Fibroblast of the conjunctiva (primary cell): ENCODE data around the gene NES.

Source experiments
- DNase-seq: peaks from one replicate; pipeline ENCODE4 v3.0.0-alpha.2; 2010; ENCODE audit warnings: low read depth

Gene NES

GRCh38 chr1:156676820-156677615 is at the start of gene NES:
TSS of gene NES (minus strand) at chr1:156677407. CDS start at chr1:156677264, 143 bp downstream.
- no peak for DNase-seq

GRCh38 chr1:156726549-156727226 is 49.5 kb upstream of the NES start:
- DNase-seq: no peak

GRCh38 chr1:156725683-156726280 is 48.6 kb upstream of the NES start:
- peak; percentile 89 for DNase-seq

GRCh38 chr1:156721535-156721934 is 44.3 kb upstream of the NES start:
- DNase-seq: no peak

- DNase-seq: no peak
Measured at GRCh38 chr1:156721131-156721530, 43.9 kb upstream of the NES start.

GRCh38 chr1:156717351-156717750 is 40.1 kb upstream of the NES start:
- no peak for DNase-seq

GRCh38 chr1:156714830-156715229 is 37.6 kb upstream of the NES start:
- DNase-seq: no peak

GRCh38 chr1:156712626-156713025 is 35.4 kb upstream of the NES start:
- no peak for DNase-seq

GRCh38 chr1:156711011-156711817 is 34.0 kb upstream of the NES start:
- DNase-seq: no peak

GRCh38 chr1:156709757-156710489 is 32.7 kb upstream of the NES start:
- DNase-seq: no peak

- DNase-seq: no peak
Measured at GRCh38 chr1:156709031-156709430, 31.8 kb upstream of the NES start.

- no peak for DNase-seq
Measured at GRCh38 chr1:156708218-156708661, 31.0 kb upstream of the NES start.

- DNase-seq: no peak
Measured at GRCh38 chr1:156707417-156708217, 30.4 kb upstream of the NES start.

- peak; percentile 84 for DNase-seq
Measured at GRCh38 chr1:156706657-156707416, 29.6 kb upstream of the NES start.

- no peak for DNase-seq
Measured at GRCh38 chr1:156705918-156706656, 28.9 kb upstream of the NES start.

GRCh38 chr1:156705321-156705917 is 28.2 kb upstream of the NES start, which contains the start of gene CRABP2:
TSS of gene CRABP2 (minus strand) at chr1:156705583. CDS start at chr1:156705446, 137 bp downstream.
- no peak for DNase-seq

GRCh38 chr1:156704930-156705320 is 27.7 kb upstream of the NES start:
- DNase-seq: no peak

- DNase-seq: no peak
Measured at GRCh38 chr1:156704166-156704711, 27.0 kb upstream of the NES start.
